ENCODE measurements around the gene RAF1. TPM values are rescaled to one million over a fixed set of nuclear protein-coding genes. Genes with fewer than 3 reads are reported as not detected.

Gene RAF1
- total and polyA plus RNA-seq, 2 of the 8 experiments (the other 6 are each of a cell fraction or from before 2014, with no cell fraction given): 103 to 118 TPM

GRCh38 chr3:12702501-12702900 lies 38.6 kb upstream of the RAF1 start:
- H3K4ac ChIP-seq (replicated peaks; ENCODE audit: insufficient read length, low read depth, low read length): no peak overlapping the region
- H2BK120ac ChIP-seq (replicated peaks; ENCODE audit: low read depth, low read length): no peak overlapping the region
- H4K5ac ChIP-seq (ENCODE audit: insufficient read length, low read depth, low read length): no peak overlapping the region
- ChIA-PET CTCF (ENCODE audit: partially characterized antibody) (interaction anchor here (0.7 to 0.9 kb wide), 3 partner anchors 20 to 124 kb away, joined by 3 read pairs; partner anchors contain the start of gene TMEM40), POLR2A (ENCODE audit: partially characterized antibody) (no interaction called here)
- H3K56ac ChIP-seq (replicated peaks; ENCODE audit: insufficient read length, low read depth, low read length): no peak overlapping the region
- H4K8ac ChIP-seq (ENCODE audit: extremely low read depth, insufficient read depth, low read length): no peak overlapping the region
- WGBS, 2 experiments (ENCODE audit: extremely low coverage in 1 of 2, insufficient coverage in 1 of 2, insufficient read length in 1 of 2, insufficient replicate concordance in 2 of 2, low coverage in 1 of 2, low lambda C conversion rate in 2 of 2, missing lambda C conversion rate in 1 of 2): 88% methylated on average over 3 of the region's 3 CpGs; no CpG with 5 or more reads in 1 of the 2 experiments
- no peak overlapping the region for H2BK15ac ChIP-seq (ENCODE audit: low read length)
- FAIRE-seq: no peak
- no peak overlapping the region for H2BK20ac ChIP-seq (ENCODE audit: low read length)
- no peaks in the 10 kb centered on the region for H3K36me3 ChIP-seq (ENCODE audit: control insufficient read depth in 2 of 4, insufficient read depth in 4 of 4, low read length in 3 of 4)
- H3K4me1 ChIP-seq (replicated peaks in 1 of 4; ENCODE audit: control insufficient read depth in 3 of 4, insufficient read depth in 4 of 4, low read length in 3 of 4): no peaks in the 10 kb centered on the region
- H3K27ac ChIP-seq (ENCODE audit: low read depth, low read length): no peak overlapping the region
- H3K23ac ChIP-seq (ENCODE audit: insufficient read length): no peak overlapping the region
- no peaks in the 10 kb centered on the region for H4K20me1 ChIP-seq (replicated peaks in 1 of 2; ENCODE audit: control insufficient read depth in 1 of 2, insufficient read depth in 2 of 2, low read length in 2 of 2)
- no peak overlapping the region for H3K4me3 ChIP-seq (ENCODE audit: extremely low read depth in 1 of 4, insufficient read depth in 2 of 4, low read depth in 3 of 4, low read length in 4 of 4)
- no peak overlapping the region for H3K9ac ChIP-seq (replicated peaks in 1 of 4; ENCODE audit: extremely low read depth in 1 of 4, low read depth in 3 of 4, low read length in 3 of 4)
- H4K91ac ChIP-seq (replicated peaks; ENCODE audit: insufficient read length, low read length): no peak overlapping the region
- no peak overlapping the region for H2BK5ac ChIP-seq (ENCODE audit: low read depth, low read length)
- H3K79me2 ChIP-seq (ENCODE audit: control insufficient read depth in 1 of 2, insufficient read depth in 2 of 2, low read length in 2 of 2): no peaks in the 10 kb centered on the region
- no peak overlapping the region for H2AK5ac ChIP-seq (ENCODE audit: low read depth, low read length)
- H2BK12ac ChIP-seq (ENCODE audit: low read depth, low read length): no peak overlapping the region
- H3K23me2 ChIP-seq (ENCODE audit: low read depth, low read length): no peaks in the 10 kb centered on the region
- no peaks in the 10 kb centered on the region for H3K9me3 ChIP-seq (ENCODE audit: insufficient read depth in 2 of 2, low read depth in 1 of 2, low read length in 1 of 2)
- H2AFZ ChIP-seq (ENCODE audit: low read length): no peak overlapping the region
- no peaks in the 10 kb centered on the region for H3K27me3 ChIP-seq (replicated peaks in 1 of 4; ENCODE audit: control insufficient read depth in 3 of 4, extremely low read depth in 1 of 4, insufficient read depth in 3 of 4, low read length in 3 of 4)
- no peak overlapping the region for H3K4me2 ChIP-seq (ENCODE audit: insufficient read depth in 1 of 2, low read depth in 2 of 2, low read length in 2 of 2)
- no peak overlapping the region for H3K18ac ChIP-seq (ENCODE audit: extremely low read depth, low read length)
- no peaks in the 10 kb centered on the region for H3K79me1 ChIP-seq (ENCODE audit: low read depth, low read length)
- no peak for DNase-seq (ENCODE audit: low read depth in 1 of 2, low spot score in 2 of 2)
- H3K14ac ChIP-seq (ENCODE audit: insufficient read length): no peak overlapping the region
- TF ChIP-seq YY1 (IDR thresholded peaks at IDR 0.05; ENCODE audit: low read depth, low read length): no peak
- TF ChIP-seq MAFK (IDR thresholded peaks at IDR 0.05; ENCODE audit: low read depth, low read length): no peak
- no peak for TF ChIP-seq USF2 (IDR thresholded peaks at IDR 0.05; ENCODE audit: low read length)
- no peak for TF ChIP-seq RFX5 (IDR thresholded peaks at IDR 0.05; ENCODE audit: borderline replicate concordance, low read depth, low read length)
- no peak for TF ChIP-seq TBP (IDR thresholded peaks at IDR 0.05; ENCODE audit: low read depth, low read length)
- no peak for TF ChIP-seq POLR2AphosphoS5 (IDR thresholded peaks at IDR 0.05; ENCODE audit: low read depth, low read length)
- no peak for TF ChIP-seq SIRT6 (IDR thresholded peaks at IDR 0.05; ENCODE audit: low read length)
- no peak for TF ChIP-seq PHF8 (conservative IDR thresholded peaks at IDR 0.05; ENCODE audit: low read depth, low read length)
- TF ChIP-seq NANOG (IDR thresholded peaks at IDR 0.05; ENCODE audit: insufficient read depth, low read depth, low read length, poor library complexity, severe bottlenecking): no peak
- TF ChIP-seq SAP30 (IDR thresholded peaks at IDR 0.05; ENCODE audit: insufficient read depth, insufficient replicate concordance, low read length): no peak
- no peak for TF ChIP-seq HDAC2 (IDR thresholded peaks at IDR 0.05; ENCODE audit: borderline replicate concordance in 1 of 2, low read depth in 2 of 2, low read length in 2 of 2)
- TF ChIP-seq SUZ12 (IDR thresholded peaks at IDR 0.05; ENCODE audit: low read length): no peak
- TF ChIP-seq BCL11A (IDR thresholded peaks at IDR 0.05; ENCODE audit: low read depth in 2 of 2, low read length in 2 of 2): no peak
